GM12872 (cell line): Measurements from ENCODE around the gene SRPK1.

Experiments used
- CTCF ChIP-seq: IDR thresholded peaks from 3 replicates; pipeline ENCODE4 v1.5.1; 2011; ENCODE audit warnings: low read depth, mild to moderate bottlenecking, low read length, moderate library complexity; ENCODE audit not compliant: insufficient read depth

The SRPK1 gene

DNA sequence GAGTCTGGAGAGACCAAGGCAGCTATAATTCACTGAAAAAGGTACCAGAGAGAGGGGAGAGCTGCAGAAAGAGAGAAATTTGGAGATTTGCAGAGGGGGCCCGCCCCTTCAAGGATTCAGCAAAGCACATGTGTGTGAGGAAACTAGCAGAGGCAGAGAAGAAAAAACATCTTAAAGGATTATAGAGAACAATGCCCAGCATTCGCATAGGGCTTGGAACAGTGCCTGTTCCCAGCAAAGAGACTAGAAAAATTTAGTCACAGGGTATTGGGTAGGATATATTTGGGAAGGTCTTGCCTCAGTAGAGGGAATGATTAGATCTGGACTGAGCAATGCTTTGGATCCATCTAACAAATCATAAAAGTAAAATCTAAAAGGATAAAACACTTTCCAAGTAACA is 44.0 kb downstream of the SRPK1 start:
- TF ChIP-seq CTCF = no peak

DNA sequence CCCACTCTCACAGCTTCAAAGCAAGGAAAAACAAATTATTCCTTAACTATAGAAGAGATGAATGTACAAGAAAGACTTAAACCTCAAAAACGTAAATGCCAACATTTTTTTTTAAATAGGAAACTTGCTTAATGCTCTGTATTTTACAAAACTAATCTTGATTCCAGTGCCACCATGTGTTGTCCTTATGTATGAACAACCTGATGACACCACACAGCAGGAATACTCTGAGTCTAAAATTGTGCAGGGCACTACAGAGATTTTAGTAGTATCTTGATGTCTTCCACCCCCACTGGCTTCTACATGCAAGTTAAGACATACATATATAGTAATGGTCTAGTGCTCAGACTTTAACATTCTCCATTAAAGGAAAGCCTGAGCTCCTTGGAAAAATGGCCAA is 46.2 kb downstream of the SRPK1 start:
- TF ChIP-seq CTCF = no peak

- no peak for TF ChIP-seq CTCF
Observed at GRCh38 chr6:35859367-35859766, 61.5 kb downstream of the SRPK1 start.

DNA sequence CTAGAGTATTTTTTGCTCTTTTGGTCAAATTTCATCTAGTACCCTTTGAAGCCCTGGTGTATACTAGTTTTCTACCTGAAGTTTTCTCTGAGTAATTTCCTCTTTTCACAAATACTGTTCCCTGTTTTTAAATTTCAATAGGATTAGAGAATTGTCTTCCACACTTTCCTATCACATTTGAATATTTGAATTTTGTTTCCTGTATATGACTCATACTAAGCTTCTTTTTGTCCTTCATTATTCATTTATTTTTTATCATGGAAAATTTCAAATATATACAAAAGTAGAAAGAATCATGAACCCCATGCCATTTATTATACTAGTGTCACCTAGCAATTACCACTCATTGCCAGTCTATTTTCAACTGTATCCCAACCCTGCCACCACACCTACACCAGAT is 63.0 kb downstream of the SRPK1 start:
- no peak for TF ChIP-seq CTCF

DNA sequence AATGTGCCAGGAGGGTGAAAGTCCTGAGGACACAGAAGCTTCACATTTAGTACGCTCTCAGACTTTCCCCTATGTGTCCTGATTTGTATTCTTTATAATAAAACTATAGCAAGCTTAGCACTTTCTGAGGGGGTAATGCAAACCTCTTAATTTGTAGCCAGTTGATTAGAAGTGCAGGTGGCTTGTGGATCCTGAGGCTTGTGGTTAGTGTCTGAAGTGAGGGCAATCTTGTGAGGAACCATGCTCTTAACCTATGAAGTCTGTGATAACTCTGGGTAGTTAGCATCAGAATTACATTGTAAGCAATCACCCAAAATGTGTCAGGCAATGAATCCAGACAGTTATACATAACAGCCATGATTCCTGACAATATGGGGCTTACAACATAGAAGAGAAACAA is 64.6 kb downstream of the SRPK1 start:
- no peak for TF ChIP-seq CTCF

DNA sequence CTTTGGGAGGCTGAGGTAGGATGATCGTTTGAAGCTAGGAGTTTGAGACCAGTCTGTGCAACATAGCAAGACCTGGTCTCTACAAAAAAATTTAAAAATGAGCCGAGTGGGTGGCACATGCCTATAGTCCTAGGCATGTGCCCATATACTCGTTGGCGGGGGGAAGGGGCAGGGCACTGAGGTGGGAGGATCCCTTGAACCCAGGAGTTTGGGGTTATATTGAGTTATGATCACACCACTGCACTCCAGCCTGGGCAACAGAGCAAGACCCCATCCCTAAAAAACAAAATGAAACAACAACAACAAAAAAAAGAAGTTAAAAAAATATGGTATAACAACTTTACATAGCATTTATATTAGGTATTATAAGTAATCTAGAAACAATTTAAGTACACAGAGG is 67.9 kb downstream of the SRPK1 start:
- TF ChIP-seq CTCF = no peak

GRCh38 chr6:35850208-35850607 is 70.7 kb downstream of the SRPK1 start:
- no peak for TF ChIP-seq CTCF

DNA sequence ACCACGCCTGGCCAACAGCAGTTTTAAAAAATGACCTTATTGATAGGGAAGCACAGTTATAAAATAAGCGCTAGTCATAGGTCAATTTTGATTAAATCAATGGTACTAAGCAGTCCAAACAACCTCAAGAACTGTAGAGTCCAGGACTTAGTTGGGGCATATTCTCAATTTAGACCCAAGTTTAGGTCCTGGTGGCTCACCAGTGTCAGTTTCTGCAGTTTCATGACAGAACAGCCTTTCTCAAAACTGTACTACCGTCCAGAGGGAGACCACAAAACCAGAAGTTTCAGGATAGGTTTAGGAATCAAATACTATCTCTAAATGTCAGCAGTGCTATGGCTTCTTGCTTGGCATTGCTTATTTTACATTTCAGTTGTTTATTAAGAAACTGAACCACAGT is 76.6 kb downstream of the SRPK1 start:
- TF ChIP-seq CTCF = no peak
